Stimulated activated CD4-positive, alpha-beta T cell treated with anti-CD3 and anti-CD28 coated beads, Interleukin-4, amount 100 ng/mL, for 48 hours (primary cell): ENCODE data around the gene ZMYND8.
"Not testable (repeated sequence)": the region's sequence is repeated elsewhere in the genome, so short reads cannot be mapped to it uniquely, and the experiment has no call there.

Experiments used
- DNase-seq, 2 donors: peaks; one replicate each; pipeline ENCODE4 v3.0.0-alpha.2; 2020; ENCODE audit warnings: low read depth in 2 of 2

ZMYND8 gene

GRCh38 chr20:47265984-47266383 is 90.5 kb downstream of the ZMYND8 start:
- DNase-seq = no peak

- no peak for DNase-seq
Measured at GRCh38 chr20:47265214-47265613, 91.3 kb downstream of the ZMYND8 start.

- not testable (repeated sequence) for DNase-seq
Measured at GRCh38 chr20:47264137-47264769, 92.2 kb downstream of the ZMYND8 start.

GRCh38 chr20:47263465-47264084 is 92.9 kb downstream of the ZMYND8 start:
- no peak for DNase-seq

GRCh38 chr20:47263080-47263464 is 93.4 kb downstream of the ZMYND8 start:
- no peak for DNase-seq

GRCh38 chr20:47262365-47263013 is 94.0 kb downstream of the ZMYND8 start:
- no peak for DNase-seq

- no peak for DNase-seq
Measured at GRCh38 chr20:47262008-47262364, 94.5 kb downstream of the ZMYND8 start.

- not testable (repeated sequence) for DNase-seq
Measured at GRCh38 chr20:47261161-47261774, 95.2 kb downstream of the ZMYND8 start.

GRCh38 chr20:47260540-47261126 is 95.9 kb downstream of the ZMYND8 start:
- not testable (repeated sequence) for DNase-seq

GRCh38 chr20:47258745-47259695 is 97.5 kb downstream of the ZMYND8 start:
- DNase-seq = no peak

- DNase-seq = no peak
Measured at GRCh38 chr20:47257771-47258170, 98.7 kb downstream of the ZMYND8 start.

GRCh38 chr20:47257256-47257655 is 99.2 kb downstream of the ZMYND8 start:
- no peak for DNase-seq

- DNase-seq = no peak
Measured at GRCh38 chr20:47256668-47257236, 99.7 kb downstream of the ZMYND8 start.

- no peak for DNase-seq
Measured at GRCh38 chr20:47253872-47254271, 102.6 kb downstream of the ZMYND8 start.

- DNase-seq = no peak
Measured at GRCh38 chr20:47252879-47253307, 103.6 kb downstream of the ZMYND8 start.

- DNase-seq = no peak
Measured at GRCh38 chr20:47251154-47252020, 105.1 kb downstream of the ZMYND8 start.

- no peak for DNase-seq
Measured at GRCh38 chr20:47250360-47250759, 106.1 kb downstream of the ZMYND8 start.

- no peak for DNase-seq
Measured at GRCh38 chr20:47249913-47250312, 106.6 kb downstream of the ZMYND8 start.

GRCh38 chr20:47248448-47248966 is 108.0 kb downstream of the ZMYND8 start:
- no peak for DNase-seq

- DNase-seq = no peak
Measured at GRCh38 chr20:47247972-47248371, 108.5 kb downstream of the ZMYND8 start.
